Testis (tissue), 2 donors: Measurements from ENCODE around the gene LIN52.

Source experiments
- CTCF ChIP-seq, 3 experiments: fragments of 450-650 bp in 2 of 3; fragments of 200-600 bp in 1 of 3; sonication (generic) in 1 of 3; IDR thresholded peaks; one replicate each; pipeline ENCODE4 v1.5.1; 2016 to 2019; ENCODE audit warnings: antibody characterized with exemption in 3 of 3, mild to moderate bottlenecking in 2 of 3, moderate library complexity in 1 of 3
- POLR2A ChIP-seq: fragments of 450-650 bp; IDR thresholded peaks from one replicate; pipeline ENCODE4 v1.6.1; 2017; ENCODE audit warnings: antibody characterized with exemption, mild to moderate bottlenecking, moderate library complexity

GRCh38 chr14:74238974-74239847 lies 154.5 kb downstream of the LIN52 start, which contains the start of gene VSX2:
- TF ChIP-seq CTCF (IDR thresholded peaks at IDR 0.05) (no peak), POLR2A (no peak)
